H1 (cell line): Measurements from ENCODE around the gene TMPRSS9. TPM values are rescaled to one million over a fixed set of nuclear protein-coding genes. Genes with fewer than 3 reads are reported as not detected.

Experiments
- CTCF ChIA-PET: fragments of 300-600 bp; sonication (Branson Sonifier 250); formaldehyde crosslinking; loops from one replicate; lab custom pipeline; 2021; ENCODE audit not compliant: partially characterized antibody; lab: Charles Lee
- POLR2A ChIA-PET: fragments of 300-600 bp; sonication (Branson Sonifier 250); formaldehyde crosslinking; loops from one replicate; lab custom pipeline; 2021; ENCODE audit warnings: inconsistent platforms; ENCODE audit not compliant: partially characterized antibody; lab: Charles Lee
- DNase-seq, 2 experiments: peaks; one replicate each; pipeline versions ENCODE4 v3.0.0 to v3.0.0-alpha.2; 2010 to 2022; ENCODE audit warnings: low spot score in 2 of 2, low read depth in 1 of 2, mixed read lengths in 1 of 2
- FAIRE-seq: peaks from 2 replicates; lab custom pipeline; 2011; peaks lifted over from hg19 to GRCh38; lab: Jason Lieb, UNC
- H2AFZ ChIP-seq: 2 replicates; pipeline ENCODE4 v1.8.1; 2012; ENCODE audit warnings: low read length, inconsistent platforms
- H2AK5ac ChIP-seq: 2 replicates; pipeline ENCODE4 v1.6.1; 2013; ENCODE audit warnings: low read depth, low read length
- H2BK120ac ChIP-seq: replicated peaks from 2 replicates; pipeline ENCODE3; 2013; ENCODE audit warnings: low read depth, low read length, inconsistent platforms
- H2BK12ac ChIP-seq: 2 replicates; pipeline ENCODE4 v1.6.1; 2013; ENCODE audit warnings: low read depth, low read length
- H2BK15ac ChIP-seq: 2 replicates; pipeline ENCODE4 v1.6.1; 2013; ENCODE audit warnings: low read length
- H2BK20ac ChIP-seq: 2 replicates; pipeline ENCODE4 v1.6.1; 2013; ENCODE audit warnings: low read length
- H2BK5ac ChIP-seq: 2 replicates; pipeline ENCODE4 v1.6.1; 2013; ENCODE audit warnings: low read depth, low read length
- H3K14ac ChIP-seq: 2 replicates; pipeline ENCODE4 v1.6.1; 2013; ENCODE audit warnings: inconsistent platforms; ENCODE audit not compliant: insufficient read length
- H3K18ac ChIP-seq: 2 replicates; pipeline ENCODE4 v1.6.1; 2013; ENCODE audit warnings: low read length; ENCODE audit errors: extremely low read depth
- H3K23ac ChIP-seq: 2 replicates; pipeline ENCODE4 v1.6.1; 2013; ENCODE audit warnings: inconsistent platforms; ENCODE audit not compliant: insufficient read length
- H3K23me2 ChIP-seq: 2 replicates; pipeline ENCODE4 v1.6.1; 2013; ENCODE audit warnings: low read depth, low read length
- H3K27ac ChIP-seq: 2 replicates; pipeline ENCODE4 v1.6.1; 2011; ENCODE audit warnings: low read depth, low read length, inconsistent platforms
- H3K27me3 ChIP-seq, 4 experiments: replicated peaks in 1 of 4; 1 replicate in 1 of 4; 2 replicates in 3 of 4; pipeline versions ENCODE4 v1.6.1 to v1.8.1; 2011 to 2013; ENCODE audit warnings: low read length in 3 of 4, mild to moderate bottlenecking in 3 of 4, inconsistent platforms in 2 of 4, mixed read lengths in 2 of 4, moderate library complexity in 1 of 4; ENCODE audit not compliant: control insufficient read depth in 3 of 4, insufficient read depth in 3 of 4; ENCODE audit errors: extremely low read depth in 1 of 4
- H3K36me3 ChIP-seq, 4 experiments: 2 replicates each; pipeline versions ENCODE4 v1.6.1 to v1.8.1; 2011 to 2013; ENCODE audit warnings: mild to moderate bottlenecking in 4 of 4, low read length in 3 of 4, moderate library complexity in 2 of 4, control low read depth in 1 of 4, inconsistent platforms in 1 of 4; ENCODE audit not compliant: insufficient read depth in 4 of 4, control insufficient read depth in 2 of 4
- H3K4ac ChIP-seq: replicated peaks from 2 replicates; pipeline ENCODE3; 2013; ENCODE audit warnings: low read length, low read depth, mixed read lengths, inconsistent platforms; ENCODE audit not compliant: insufficient read length
- H3K4me1 ChIP-seq, 4 experiments: replicated peaks in 1 of 4; 1 replicate in 1 of 4; 2 replicates in 3 of 4; pipeline versions ENCODE4 v1.6.1 to v1.8.1; 2011 to 2013; ENCODE audit warnings: low read length in 3 of 4, inconsistent platforms in 2 of 4, mixed read lengths in 1 of 4; ENCODE audit not compliant: insufficient read depth in 4 of 4, control insufficient read depth in 3 of 4
- H3K4me2 ChIP-seq, 2 experiments: 2 replicates each; pipeline versions ENCODE4 v1.6.1 to v1.8.1; 2011 to 2013; ENCODE audit warnings: low read depth in 2 of 2, low read length in 2 of 2, control low read depth in 1 of 2, inconsistent platforms in 1 of 2, mild to moderate bottlenecking in 1 of 2; ENCODE audit not compliant: insufficient read depth in 1 of 2
- H3K4me3 ChIP-seq, 4 experiments: fragments of 200-600, 300-600 bp in 1 of 4; sonication (generic), shearing (Covaris generic), sonication (Bioruptor Twin) in 1 of 4; 2 replicates each; pipeline versions ENCODE4 v1.5.1 to v1.8.1; 2011 to 2016; ENCODE audit warnings: low read length in 4 of 4, low read depth in 3 of 4, control low read depth in 2 of 4, inconsistent platforms in 2 of 4, mild to moderate bottlenecking in 2 of 4, mixed read lengths in 1 of 4, moderate library complexity in 1 of 4; ENCODE audit not compliant: insufficient read depth in 2 of 4; ENCODE audit errors: extremely low read depth in 1 of 4
- H3K56ac ChIP-seq: replicated peaks from 2 replicates; pipeline ENCODE3; 2013; ENCODE audit warnings: low read depth, mild to moderate bottlenecking, mixed read lengths, low read length, inconsistent platforms; ENCODE audit not compliant: insufficient read length
- H3K79me1 ChIP-seq: 2 replicates; pipeline ENCODE4 v1.6.1; 2013; ENCODE audit warnings: low read depth, low read length, control low read depth
- H3K79me2 ChIP-seq, 2 experiments: 2 replicates each; pipeline versions ENCODE4 v1.6.1 to v1.8.1; 2012 to 2013; ENCODE audit warnings: low read length in 2 of 2, mild to moderate bottlenecking in 2 of 2, inconsistent platforms in 1 of 2; ENCODE audit not compliant: insufficient read depth in 2 of 2, control insufficient read depth in 1 of 2
- H3K9ac ChIP-seq, 4 experiments: replicated peaks in 1 of 4; 1 replicate in 1 of 4; 2 replicates in 3 of 4; pipeline versions ENCODE4 v1.6.1 to v1.8.1; 2011 to 2013; ENCODE audit warnings: low read depth in 3 of 4, low read length in 3 of 4, control low read depth in 2 of 4, mild to moderate bottlenecking in 2 of 4, moderate library complexity in 2 of 4, inconsistent platforms in 1 of 4; ENCODE audit errors: extremely low read depth in 1 of 4
- H3K9me3 ChIP-seq, 2 experiments: 2 replicates each; pipeline versions ENCODE4 v1.6.1 to v1.8.1; 2012 to 2013; ENCODE audit warnings: mild to moderate bottlenecking in 2 of 2, moderate library complexity in 2 of 2, control low read depth in 1 of 2, inconsistent platforms in 1 of 2, low read depth in 1 of 2, low read length in 1 of 2, mixed read lengths in 1 of 2; ENCODE audit not compliant: insufficient read depth in 2 of 2
- H4K20me1 ChIP-seq, 2 experiments: replicated peaks in 1 of 2; 2 replicates each; pipeline versions ENCODE3 to v1.8.1; 2011 to 2013; ENCODE audit warnings: inconsistent platforms in 2 of 2, low read length in 2 of 2, mild to moderate bottlenecking in 1 of 2; ENCODE audit not compliant: insufficient read depth in 2 of 2, control insufficient read depth in 1 of 2
- H4K5ac ChIP-seq: 2 replicates; pipeline ENCODE4 v1.6.1; 2013; ENCODE audit warnings: low read length, low read depth, mixed read lengths, inconsistent platforms; ENCODE audit not compliant: insufficient read length
- H4K8ac ChIP-seq: 2 replicates; pipeline ENCODE4 v1.8.0; 2013; ENCODE audit warnings: mild to moderate bottlenecking, moderate library complexity, low read length, inconsistent platforms; ENCODE audit not compliant: insufficient read depth; ENCODE audit errors: extremely low read depth
- H4K91ac ChIP-seq: replicated peaks from 2 replicates; pipeline ENCODE3; 2013; ENCODE audit warnings: low read length, mixed read lengths, inconsistent platforms; ENCODE audit not compliant: insufficient read length
- ATF2 ChIP-seq: IDR thresholded peaks from 2 replicates; pipeline ENCODE4 v1.6.1; 2012; ENCODE audit warnings: low read length, inconsistent platforms
- BCL11A ChIP-seq, 2 experiments: IDR thresholded peaks; one replicate each; pipeline ENCODE4 v1.6.1; 2011; ENCODE audit warnings: low read depth in 2 of 2, low read length in 2 of 2, mild to moderate bottlenecking in 2 of 2
- CEBPB ChIP-seq: IDR thresholded peaks from 2 replicates; pipeline ENCODE4 v1.6.1; 2012; ENCODE audit warnings: low read depth, low read length
- E2F6 ChIP-seq: IDR thresholded peaks from 2 replicates; pipeline ENCODE4 v1.6.1; 2012; ENCODE audit warnings: inconsistent platforms
- EP300 ChIP-seq, 2 experiments: IDR thresholded peaks; 1 replicate in 1 of 2; 2 replicates in 1 of 2; pipeline ENCODE4 v1.6.1; 2011 to 2012; ENCODE audit warnings: low read depth in 2 of 2, low read length in 2 of 2, mild to moderate bottlenecking in 2 of 2, borderline replicate concordance in 1 of 2, inconsistent platforms in 1 of 2, moderate library complexity in 1 of 2
- JUN ChIP-seq: IDR thresholded peaks from 2 replicates; pipeline ENCODE4 v1.6.1; 2011; ENCODE audit warnings: low read depth, mild to moderate bottlenecking, improper control_type of control experiment, low read length
- RFX5 ChIP-seq: IDR thresholded peaks from 2 replicates; pipeline ENCODE4 v1.6.1; 2011; ENCODE audit warnings: low read depth, low read length, improper control_type of control experiment, borderline replicate concordance
- SIRT6 ChIP-seq: IDR thresholded peaks from one replicate; pipeline ENCODE4 v1.7.1; 2012; ENCODE audit warnings: low read length, inconsistent platforms
- WGBS, 2 experiments: shearing (Covaris generic) in 1 of 2; methylation state at CpG; one replicate each; pipeline versions ENCODE4 v1.1.6 to v1.1.7; 2013 to 2015; ENCODE audit warnings: low lambda C conversion rate in 2 of 2, mixed read lengths in 2 of 2, inconsistent platforms in 1 of 2, low coverage in 1 of 2, missing lambda C conversion rate in 1 of 2; ENCODE audit not compliant: insufficient replicate concordance in 2 of 2, insufficient coverage in 1 of 2, insufficient read length in 1 of 2; ENCODE audit errors: extremely low coverage in 1 of 2, missing lambda C conversion rate in 1 of 2; 5-methylcytosine and 5-hydroxymethylcytosine counted together
- polyA plus RNA-seq, 7 experiments: library from polyadenylated mRNA; depleted of rRNA in 3 of 7; stranded (reverse) in 5 of 7; unstranded in 2 of 7; fragments of >200 nt in 5 of 7; fragments of 200-250 nt in 2 of 7; gene quantifications; 1 replicate in 5 of 7; 2 replicates in 1 of 7; 4 replicates in 1 of 7; pipeline versions ENCODE4 v1.2.1 to v1.2.3, GENCODE V29; 2011 to 2013; ENCODE audit warnings: missing spikeins in 2 of 7, mixed read lengths in 2 of 7
- total RNA-seq: library from RNA; stranded (reverse); fragmentation: NEBNext Ultra II Directional; extraction: Animal tissue kit (Norgen Biotek cat#: 25700); gene quantifications from 2 replicates; pipeline ENCODE4 v1.2.1, GENCODE V29; 2021

The TMPRSS9 gene
- total and polyA plus RNA-seq, 2 of the 8 experiments (the other 6 are each of a cell fraction or from before 2014, with no cell fraction given) = 0.15 to 0.19 TPM

GRCh38 chr19:2399582-2399981, 39.5 kb downstream of the TMPRSS9 start:
- Histone ChIP-seq H2AFZ (no peak overlapping the region), H4K5ac (no peak overlapping the region), H3K79me1 (no peaks in the 10 kb centered on the region), H3K4ac (no peak overlapping the region), H4K20me1 (no peaks in the 10 kb centered on the region), H2BK12ac (no peak overlapping the region), H3K9ac (no peak overlapping the region), H2BK120ac (no peak overlapping the region), H3K14ac (no peak overlapping the region), H2BK20ac (no peak overlapping the region), H3K27me3 (no peaks in the 10 kb centered on the region), H3K18ac (no peak overlapping the region), H3K4me2 (no peak overlapping the region), H2BK15ac (no peak overlapping the region), H3K79me2 (no peaks in the 10 kb centered on the region), H3K36me3 (no peaks in the 10 kb centered on the region), H3K23ac (no peak overlapping the region), H3K4me3 (no peak overlapping the region), H3K9me3 (no peaks in the 10 kb centered on the region), H4K8ac (no peak overlapping the region), H2AK5ac (no peak overlapping the region), H2BK5ac (no peak overlapping the region), H4K91ac (no peak overlapping the region), H3K4me1 (no peaks in the 10 kb centered on the region), H3K23me2 (no peaks in the 10 kb centered on the region), H3K27ac (no peak overlapping the region), H3K56ac (no peak overlapping the region)
- TF ChIP-seq ATF2 (no peak), EP300 (IDR thresholded peaks at IDR 0.05; ENCODE audit: borderline replicate concordance in 1 of 2, low read depth in 2 of 2, low read length in 2 of 2) (no peak), JUN (no peak), SIRT6 (no peak), RFX5 (no peak), E2F6 (no peak), BCL11A (IDR thresholded peaks at IDR 0.05; ENCODE audit: low read depth in 2 of 2, low read length in 2 of 2) (no peak), CEBPB (no peak)
- FAIRE-seq (no peak), DNase-seq (no peak)
- 98% methylated on average over 4 of the region's 4 CpGs; no CpG with 5 or more reads in 1 of the 2 experiments for WGBS, 2 experiments
- ChIA-PET POLR2A (interaction anchor here (1.2 to 1.7 kb wide), 4 partner anchors 13 to 130 kb away, joined by 3 to 7 read pairs (median 4); partner anchors contain the start of genes GADD45B and TIMM13), CTCF (interaction anchor here (1.1 to 1.2 kb wide), 2 partner anchors 17 to 123 kb away, joined by 3 to 6 read pairs; no protein-coding TSS in a partner anchor)
